Spleen (tissue), 11 donors: ENCODE measurements around the gene HCK. TPM values are rescaled to one million over a fixed set of nuclear protein-coding genes. Genes with fewer than 3 reads are reported as not detected.
"Not testable (repeated sequence)": the region's sequence is repeated elsewhere in the genome, so short reads cannot be mapped to it uniquely, and the experiment has no call there.

Experiments used
- DNase-seq: peaks from one replicate; pipeline ENCODE4 v3.0.0-alpha.2; 2020
- H3K27ac ChIP-seq, 8 donors: fragments of 200-600 bp; sonication (generic) in 7 of 8; 1 replicate in 4 of 8; 2 replicates in 4 of 8; pipeline versions ENCODE4 v1.5.0 to v1.8.0; 2016 to 2021; ENCODE audit warnings: inconsistent platforms in 4 of 8, mild to moderate bottlenecking in 4 of 8, moderate library complexity in 1 of 8
- H3K27me3 ChIP-seq, 7 donors: fragments of 200-600 bp; sonication (generic) in 6 of 7; replicated peaks in 1 of 7; 1 replicate in 4 of 7; 2 replicates in 3 of 7; pipeline versions ENCODE4 v1.5.0 to v1.8.0; 2016 to 2021; ENCODE audit warnings: inconsistent platforms in 3 of 7, mild to moderate bottlenecking in 1 of 7
- H3K36me3 ChIP-seq, 6 donors: fragments of 200-600 bp; sonication (generic) in 5 of 6; 1 replicate in 4 of 6; 2 replicates in 2 of 6; pipeline versions ENCODE4 v1.5.0 to v1.8.0; 2016 to 2021; ENCODE audit warnings: inconsistent platforms in 2 of 6
- H3K4me1 ChIP-seq, 6 donors: fragments of 200-600 bp; sonication (generic) in 5 of 6; 1 replicate in 3 of 6; 2 replicates in 3 of 6; pipeline versions ENCODE4 v1.5.0 to v1.8.0; 2016 to 2021; ENCODE audit warnings: inconsistent platforms in 3 of 6
- H3K4me3 ChIP-seq, 8 donors: fragments of 200-600 bp; sonication (generic) in 7 of 8; 1 replicate in 4 of 8; 2 replicates in 4 of 8; pipeline versions ENCODE4 v1.5.0 to v1.8.0; 2016 to 2021; ENCODE audit warnings: inconsistent platforms in 4 of 8, mild to moderate bottlenecking in 4 of 8, moderate library complexity in 2 of 8
- H3K9me3 ChIP-seq, 8 donors: fragments of 200-600 bp; sonication (generic) in 7 of 8; 1 replicate in 4 of 8; 2 replicates in 4 of 8; pipeline versions ENCODE4 v1.5.0 to v1.8.0; 2016 to 2021; ENCODE audit warnings: inconsistent platforms in 4 of 8
- POLR2A ChIP-seq, 3 donors: fragments of 450-650 bp; IDR thresholded peaks; one replicate each; pipeline ENCODE4 v1.5.1; 2017; ENCODE audit warnings: antibody characterized with exemption in 3 of 3, mild to moderate bottlenecking in 1 of 3
- POLR2AphosphoS5 ChIP-seq, 3 donors: sonication (generic); formaldehyde crosslinking; IDR thresholded peaks; one replicate each; pipeline ENCODE4 v1.5.1; 2017; ENCODE audit warnings: antibody characterized with exemption in 3 of 3
- WGBS, 5 donors: extraction: QIAGEN DNeasy Blood & Tissue Kit in 3 of 5; methylation state at CpG; one replicate each; pipeline versions ENCODE4 v1.1.5 to v1.1.7; 2013 to 2018; 5-methylcytosine and 5-hydroxymethylcytosine counted together
- intact Hi-C: fragments of 100-400 bp; cut with DNase I; formaldehyde crosslinking; loops from one replicate; pipeline ENCODE4 v1.15.0; 2023; ENCODE audit warnings: low total_unique reads
- polyA plus RNA-seq, 3 donors: library from polyadenylated mRNA; stranded (reverse); fragments of 200-250 nt; gene quantifications; one replicate each; pipeline ENCODE4 v1.2.1, GENCODE V29; 2013
- total RNA-seq, 7 donors: library from RNA; depleted of rRNA in 3 of 7; stranded (reverse); fragments of >200 nt in 3 of 7; fragmentation: NEBNext Ultra II Directional in 4 of 7; extraction: Animal tissue kit (Norgen Biotek cat#: 25700) in 4 of 7; gene quantifications; one replicate each; pipeline versions ENCODE4 v1.1.0 to v1.2.1, GENCODE V29; 2016 to 2021
- TF ChIP-seq, protein P1 (sequence below), 11 experiments: fragments of 200-600 bp in 7 of 11; fragments of 450-650 bp in 4 of 11; sonication (generic) in 4 of 11; IDR thresholded peaks in 8 of 11; conservative IDR thresholded peaks in 3 of 11; 1 replicate in 7 of 11; 2 replicates in 4 of 11; pipeline versions ENCODE4 v1.4.0 to v1.8.0; 2016 to 2021; ENCODE audit warnings: antibody characterized with exemption in 11 of 11, inconsistent platforms in 4 of 11, mild to moderate bottlenecking in 1 of 11
- donor health status: healthy with polysubstance abuse.
- donor health status: DM: no; HTN: no; CAD: no; lungs with moderate emphysema.
- donor health status: DM: no; HTN: no; CAD: no.
- donor health status: Bipolar disorder and iron deficiency.
- donor health status: healthy.
- donor health status: DM: no; HTN: no; CAD: no.
- donor health status: DM: yes; HTN: yes; CAD: no.

Gene HCK
- total and polyA plus RNA-seq, 10 donors, result 44.3 to 341 (median 151) TPM

DNA sequence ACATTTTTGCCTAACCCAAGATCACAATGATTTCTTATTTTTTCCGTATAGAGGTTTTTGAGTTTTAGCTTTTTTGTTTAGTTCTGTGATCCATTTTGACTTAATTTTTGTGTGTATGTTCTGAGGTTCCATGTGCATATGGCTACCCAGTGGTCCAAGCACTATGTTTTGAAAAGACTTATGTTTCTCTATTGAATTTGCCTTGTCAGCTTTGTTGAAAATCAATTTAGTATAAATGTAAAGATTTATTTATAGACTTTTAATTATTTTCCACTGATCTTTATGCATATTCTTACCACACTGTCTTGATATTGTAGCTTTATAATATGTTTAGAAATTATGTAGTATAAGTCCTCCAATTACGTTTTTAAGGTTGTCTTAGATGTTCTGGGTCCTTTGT lies 67.7 kb downstream of the HCK start:
- Histone ChIP-seq H3K36me3 (peaks cover 0 to 35% (median 5%) of the 10 kb centered on the region in 6 donors), H3K4me1 (peaks cover 0 to 39% (median 27%) of the 10 kb centered on the region in 6 donors), H3K9me3 (no peaks in the 10 kb centered on the region), H3K27ac (no peak overlapping the region), H3K27me3 (no peaks in the 10 kb centered on the region), H3K4me3 (no peak overlapping the region)
- intact Hi-C loops, result no loop called here
- 94 to 97% (median 96%) methylated on average over 2 of the region's 2 CpGs for WGBS, 5 donors
- DNase-seq, result no peak
- TF ChIP-seq, protein P1, sequence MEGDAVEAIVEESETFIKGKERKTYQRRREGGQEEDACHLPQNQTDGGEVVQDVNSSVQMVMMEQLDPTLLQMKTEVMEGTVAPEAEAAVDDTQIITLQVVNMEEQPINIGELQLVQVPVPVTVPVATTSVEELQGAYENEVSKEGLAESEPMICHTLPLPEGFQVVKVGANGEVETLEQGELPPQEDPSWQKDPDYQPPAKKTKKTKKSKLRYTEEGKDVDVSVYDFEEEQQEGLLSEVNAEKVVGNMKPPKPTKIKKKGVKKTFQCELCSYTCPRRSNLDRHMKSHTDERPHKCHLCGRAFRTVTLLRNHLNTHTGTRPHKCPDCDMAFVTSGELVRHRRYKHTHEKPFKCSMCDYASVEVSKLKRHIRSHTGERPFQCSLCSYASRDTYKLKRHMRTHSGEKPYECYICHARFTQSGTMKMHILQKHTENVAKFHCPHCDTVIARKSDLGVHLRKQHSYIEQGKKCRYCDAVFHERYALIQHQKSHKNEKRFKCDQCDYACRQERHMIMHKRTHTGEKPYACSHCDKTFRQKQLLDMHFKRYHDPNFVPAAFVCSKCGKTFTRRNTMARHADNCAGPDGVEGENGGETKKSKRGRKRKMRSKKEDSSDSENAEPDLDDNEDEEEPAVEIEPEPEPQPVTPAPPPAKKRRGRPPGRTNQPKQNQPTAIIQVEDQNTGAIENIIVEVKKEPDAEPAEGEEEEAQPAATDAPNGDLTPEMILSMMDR (IDR thresholded peaks at IDR 0.05 in 8 of 11, conservative IDR thresholded peaks at IDR 0.05 in 3 of 11), result no peak
- TF ChIP-seq POLR2A (IDR thresholded peaks at IDR 0.05) (no peak), POLR2AphosphoS5 (IDR thresholded peaks at IDR 0.05) (no peak)

- DNase-seq, H3K4me3 ChIP-seq, intact Hi-C loops, H3K9me3 ChIP-seq, H3K27me3 ChIP-seq, H3K27ac ChIP-seq: not testable (repeated sequence)
- 92 to 100% (median 97%) methylated on average over 4 to 23 of the region's 31 CpGs; no CpG with 5 or more reads in 2 of the 5 donors for WGBS, 5 donors
- peaks cover 0 to 18% (median 9%) of the 10 kb centered on the region in 6 donors for H3K4me1 ChIP-seq
- H3K36me3 ChIP-seq, result peaks cover 0 to 28% (median 3%) of the 10 kb centered on the region in 6 donors
Measured at GRCh38 chr20:32121908-32122307, 69.9 kb downstream of the HCK start.

GRCh38 chr20:32123088-32123487 lies 71.0 kb downstream of the HCK start:
- DNase-seq, result no peak
- Histone ChIP-seq H3K27me3 (no peaks in the 10 kb centered on the region), H3K4me1 (peaks cover 0 to 6% (median 0%) of the 10 kb centered on the region in 6 donors), H3K27ac (no peak overlapping the region), H3K4me3 (no peak overlapping the region), H3K9me3 (no peaks in the 10 kb centered on the region), H3K36me3 (peaks cover 0 to 34% (median 3%) of the 10 kb centered on the region in 6 donors)
- 90 to 100% (median 92%) methylated on average over 1 to 4 of the region's 4 CpGs for WGBS, 5 donors
- intact Hi-C loops, result no loop called here
- TF ChIP-seq POLR2A (IDR thresholded peaks at IDR 0.05) (no peak), POLR2AphosphoS5 (IDR thresholded peaks at IDR 0.05) (no peak)
- TF ChIP-seq, protein P1 (IDR thresholded peaks at IDR 0.05 in 8 of 11, conservative IDR thresholded peaks at IDR 0.05 in 3 of 11), result no peak

- no peak for TF ChIP-seq POLR2A (IDR thresholded peaks at IDR 0.05)
- TF ChIP-seq POLR2AphosphoS5 (IDR thresholded peaks at IDR 0.05), result no peak
- TF ChIP-seq, protein P1 (IDR thresholded peaks at IDR 0.05 in 8 of 11, conservative IDR thresholded peaks at IDR 0.05 in 3 of 11), result no peak
- intact Hi-C loops, result no loop called here
- Histone ChIP-seq H3K4me1 (no peaks in the 10 kb centered on the region), H3K27me3 (no peaks in the 10 kb centered on the region), H3K4me3 (no peak overlapping the region), H3K9me3 (no peaks in the 10 kb centered on the region), H3K36me3 (peaks cover 0 to 34% (median 3%) of the 10 kb centered on the region in 6 donors), H3K27ac (no peak overlapping the region)
- WGBS, 5 donors, result 84 to 92% (median 84%) methylated on average over 4 of the region's 4 CpGs
- DNase-seq, result no peak
Measured at GRCh38 chr20:32124916-32125454, 72.9 kb downstream of the HCK start.
